HEK293 (cell line): ENCODE results near the gene TADA3.

ENCODE experiments used
- CTCF ChIA-PET: fragments of 350-600 bp; formaldehyde crosslinking; extraction: SDS; loops from one replicate; lab custom pipeline; 2021; ENCODE audit warnings: antibody characterized with exemption; lab: Yijun Ruan, JAX
- POLR2A ChIA-PET: fragments of 300-600 bp; formaldehyde crosslinking; extraction: SDS; loops from one replicate; lab custom pipeline; 2020; ENCODE audit warnings: antibody characterized with exemption, inconsistent platforms; lab: Yijun Ruan, JAX
- H3K27ac ChIP-seq: fragments of 200-500 bp; sonication (Bioruptor generic); 2 replicates; pipeline ENCODE4 v1.5.1; 2014; ENCODE audit warnings: low read depth, low read length, control low read depth, inconsistent platforms; ENCODE audit errors: extremely low read depth
- H3K36me3 ChIP-seq, 2 experiments: fragments of 200-500 bp in 1 of 2; sonication (Bioruptor generic) in 1 of 2; 1 replicate in 1 of 2; 2 replicates in 1 of 2; pipeline ENCODE4 v1.5.1; 2014 to 2017; ENCODE audit warnings: inconsistent platforms in 2 of 2, low read length in 2 of 2; ENCODE audit not compliant: control insufficient read depth in 2 of 2, insufficient read depth in 1 of 2
- H3K4me1 ChIP-seq: fragments of 200-500 bp; sonication (Bioruptor generic); 2 replicates; pipeline ENCODE4 v1.5.1; 2014; ENCODE audit warnings: mild to moderate bottlenecking, low read length, inconsistent platforms; ENCODE audit not compliant: control insufficient read depth, insufficient read depth
- H3K4me3 ChIP-seq: 2 replicates; pipeline ENCODE4 v1.5.1; 2011; ENCODE audit warnings: low read depth, mild to moderate bottlenecking, control low read depth, low read length, moderate library complexity
- H3K9me3 ChIP-seq: fragments of 200-500 bp; sonication (Bioruptor generic); 2 replicates; pipeline ENCODE4 v1.5.1; 2014; ENCODE audit warnings: low read depth, low read length, inconsistent platforms; ENCODE audit not compliant: control insufficient read depth, insufficient read depth
- GFI1B ChIP-seq: fragments of 450-650 bp; formaldehyde crosslinking; IDR thresholded peaks from 2 replicates; pipeline ENCODE4 v1.5.1; 2016; ENCODE audit warnings: missing biosample characterization, missing genetic modification characterization
- GLIS1 ChIP-seq: fragments of 450-650 bp; formaldehyde crosslinking; IDR thresholded peaks from 2 replicates; pipeline ENCODE4 v1.5.1; 2016; ENCODE audit warnings: missing biosample characterization, missing genetic modification characterization
- OSR2 ChIP-seq: fragments of 450-650 bp; formaldehyde crosslinking; IDR thresholded peaks from 2 replicates; pipeline ENCODE4 v1.5.1; 2016; ENCODE audit warnings: missing biosample characterization, missing genetic modification characterization
- PRDM1 ChIP-seq: fragments of 450-650 bp; formaldehyde crosslinking; IDR thresholded peaks from 2 replicates; pipeline ENCODE4; 2016; ENCODE audit warnings: missing biosample characterization, missing genetic modification characterization
- PRDM10 ChIP-seq: fragments of 450-650 bp; formaldehyde crosslinking; IDR thresholded peaks from 2 replicates; pipeline ENCODE4 v1.5.1; 2016; ENCODE audit warnings: missing biosample characterization, missing genetic modification characterization
- PRDM2 ChIP-seq: fragments of 450-650 bp; formaldehyde crosslinking; IDR thresholded peaks from 2 replicates; pipeline ENCODE4 v1.5.1; 2016; ENCODE audit warnings: missing biosample characterization, missing genetic modification characterization, borderline replicate concordance
- SCRT2 ChIP-seq: fragments of 450-650 bp; formaldehyde crosslinking; IDR thresholded peaks from 2 replicates; pipeline ENCODE4 v1.5.1; 2016; ENCODE audit warnings: missing biosample characterization, missing genetic modification characterization
- ZEB2 ChIP-seq: fragments of 450-650 bp; formaldehyde crosslinking; IDR thresholded peaks from 2 replicates; pipeline ENCODE4 v1.5.1; 2016; ENCODE audit warnings: missing biosample characterization, missing genetic modification characterization
- ZNF140 ChIP-seq: fragments of 450-650 bp; formaldehyde crosslinking; IDR thresholded peaks from 2 replicates; pipeline ENCODE4 v1.5.1; 2016; ENCODE audit warnings: missing biosample characterization, missing genetic modification characterization
- ZNF157 ChIP-seq: fragments of 450-650 bp; formaldehyde crosslinking; IDR thresholded peaks from 2 replicates; pipeline ENCODE4 v1.5.1; 2016; ENCODE audit warnings: missing biosample characterization, missing genetic modification characterization
- ZNF184 ChIP-seq: fragments of 450-650 bp; IDR thresholded peaks from 2 replicates; pipeline ENCODE4 v1.5.1; 2018; ENCODE audit warnings: missing biosample characterization, mild to moderate bottlenecking, missing genetic modification characterization
- ZNF221 ChIP-seq: fragments of 450-650 bp; formaldehyde crosslinking; IDR thresholded peaks from 2 replicates; pipeline ENCODE4 v1.5.1; 2017; ENCODE audit warnings: missing biosample characterization, missing genetic modification characterization, borderline replicate concordance
- ZNF335 ChIP-seq: fragments of 450-650 bp; formaldehyde crosslinking; conservative IDR thresholded peaks from 2 replicates; pipeline ENCODE4 v1.5.1; 2016; ENCODE audit warnings: missing biosample characterization, missing genetic modification characterization
- ZNF341 ChIP-seq: fragments of 450-650 bp; formaldehyde crosslinking; IDR thresholded peaks from 2 replicates; pipeline ENCODE4; 2016; ENCODE audit warnings: low read depth, missing biosample characterization, missing genetic modification characterization
- ZNF391 ChIP-seq: fragments of 450-650 bp; formaldehyde crosslinking; IDR thresholded peaks from 2 replicates; pipeline ENCODE4 v1.5.1; 2016; ENCODE audit warnings: low read depth, missing biosample characterization, missing genetic modification characterization, borderline replicate concordance
- ZNF394 ChIP-seq: fragments of 450-650 bp; formaldehyde crosslinking; IDR thresholded peaks from 2 replicates; pipeline ENCODE4 v1.5.1; 2016; ENCODE audit warnings: missing biosample characterization, missing genetic modification characterization, mild to moderate bottlenecking, moderate library complexity, borderline replicate concordance
- ZNF404 ChIP-seq: fragments of 450-650 bp; formaldehyde crosslinking; IDR thresholded peaks from 2 replicates; pipeline ENCODE4 v1.5.1; 2017; ENCODE audit warnings: missing biosample characterization, missing genetic modification characterization
- ZNF488 ChIP-seq: fragments of 450-650 bp; formaldehyde crosslinking; IDR thresholded peaks from 2 replicates; pipeline ENCODE4 v1.5.1; 2016; ENCODE audit warnings: missing biosample characterization, missing genetic modification characterization
- ZNF510 ChIP-seq: fragments of 450-650 bp; formaldehyde crosslinking; IDR thresholded peaks from 2 replicates; pipeline ENCODE4 v1.5.1; 2018; ENCODE audit warnings: mild to moderate bottlenecking, missing genetic modification characterization, missing biosample characterization; ENCODE audit not compliant: insufficient replicate concordance
- ZNF621 ChIP-seq: fragments of 450-650 bp; formaldehyde crosslinking; IDR thresholded peaks from 2 replicates; pipeline ENCODE4 v1.5.1; 2017; ENCODE audit warnings: missing biosample characterization, missing genetic modification characterization
- ZNF645 ChIP-seq: fragments of 450-650 bp; formaldehyde crosslinking; IDR thresholded peaks from 2 replicates; pipeline ENCODE4; 2016; ENCODE audit warnings: missing biosample characterization, missing genetic modification characterization
- ZNF677 ChIP-seq: fragments of 450-650 bp; IDR thresholded peaks from 2 replicates; pipeline ENCODE4 v1.5.0; 2018; ENCODE audit warnings: missing biosample characterization, mild to moderate bottlenecking, missing genetic modification characterization, moderate library complexity
- ZNF785 ChIP-seq: fragments of 450-650 bp; formaldehyde crosslinking; IDR thresholded peaks from 2 replicates; pipeline ENCODE4 v1.5.1; 2016; ENCODE audit warnings: missing biosample characterization, missing genetic modification characterization

TADA3 gene

GRCh38 chr3:9808345-9809037 lies 16.2 kb upstream of the TADA3 start:
- H3K27ac ChIP-seq: peak overlapping the region; percentile 34; the same call in 1 of the 2 replicates
- ChIA-PET POLR2A (interaction anchor here (0.8 to 3.6 kb wide), 4 partner anchors 12 to 124 kb away, joined by 4 to 18 read pairs (median 4); partner anchors contain the start of genes ARPC4 and TADA3), CTCF (interaction anchor here (0.7 to 1.1 kb wide), 4 partner anchors 12 to 931 kb away, joined by 3 to 7 read pairs (median 4); no protein-coding TSS in a partner anchor)
- H3K9me3 ChIP-seq: no peaks in the 10 kb centered on the region
- no peak overlapping the region for H3K4me3 ChIP-seq
- peaks cover 6% of the 10 kb centered on the region; the same call in 1 of the 2 replicates for H3K4me1 ChIP-seq
- peaks cover 13 to 80% of the 10 kb centered on the region in 2 experiments for H3K36me3 ChIP-seq
- no peak for TF ChIP-seq ZNF140 (tag by site-specific recombination)
- TF ChIP-seq ZNF341 (tag by site-specific recombination): peak; percentile 16; the same call in 1 of the 2 replicates
- TF ChIP-seq ZNF335: no peak
- TF ChIP-seq ZNF677 (tag by site-specific recombination): no peak
- 0 out of 2 replicates have a peak, but pooled peaks have one; percentile 7 for TF ChIP-seq OSR2 (tag by site-specific recombination)
- no peak for TF ChIP-seq ZNF184 (tag by site-specific recombination)
- TF ChIP-seq ZNF645 (tag by site-specific recombination): no peak
- peak; percentile 81; the same call in 1 of the 2 replicates for TF ChIP-seq ZNF394 (tag by site-specific recombination)
- no peak for TF ChIP-seq ZNF404 (tag by site-specific recombination)
- TF ChIP-seq ZNF157 (tag by site-specific recombination): no peak
- no peak for TF ChIP-seq ZNF221 (tag by site-specific recombination)
- no peak for TF ChIP-seq ZNF510
- 0 out of 2 replicates have a peak, but pooled peaks have one; percentile 26 for TF ChIP-seq PRDM1
- no peak for TF ChIP-seq ZNF488 (tag by site-specific recombination)
- TF ChIP-seq GFI1B (tag by site-specific recombination): no peak
- no peak for TF ChIP-seq ZNF621
- no peak for TF ChIP-seq ZNF785 (tag by site-specific recombination)
- TF ChIP-seq PRDM2 (tag by site-specific recombination): no peak
- peak; percentile 89 for TF ChIP-seq GLIS1 (tag by site-specific recombination)
- no peak for TF ChIP-seq ZEB2
- peak; percentile 91 for TF ChIP-seq SCRT2 (tag by site-specific recombination)
- peak; percentile 47; the same call in 1 of the 2 replicates for TF ChIP-seq PRDM10
- no peak for TF ChIP-seq ZNF391 (tag by site-specific recombination)
